ENCODE results near the gene RPA1.

DNA sequence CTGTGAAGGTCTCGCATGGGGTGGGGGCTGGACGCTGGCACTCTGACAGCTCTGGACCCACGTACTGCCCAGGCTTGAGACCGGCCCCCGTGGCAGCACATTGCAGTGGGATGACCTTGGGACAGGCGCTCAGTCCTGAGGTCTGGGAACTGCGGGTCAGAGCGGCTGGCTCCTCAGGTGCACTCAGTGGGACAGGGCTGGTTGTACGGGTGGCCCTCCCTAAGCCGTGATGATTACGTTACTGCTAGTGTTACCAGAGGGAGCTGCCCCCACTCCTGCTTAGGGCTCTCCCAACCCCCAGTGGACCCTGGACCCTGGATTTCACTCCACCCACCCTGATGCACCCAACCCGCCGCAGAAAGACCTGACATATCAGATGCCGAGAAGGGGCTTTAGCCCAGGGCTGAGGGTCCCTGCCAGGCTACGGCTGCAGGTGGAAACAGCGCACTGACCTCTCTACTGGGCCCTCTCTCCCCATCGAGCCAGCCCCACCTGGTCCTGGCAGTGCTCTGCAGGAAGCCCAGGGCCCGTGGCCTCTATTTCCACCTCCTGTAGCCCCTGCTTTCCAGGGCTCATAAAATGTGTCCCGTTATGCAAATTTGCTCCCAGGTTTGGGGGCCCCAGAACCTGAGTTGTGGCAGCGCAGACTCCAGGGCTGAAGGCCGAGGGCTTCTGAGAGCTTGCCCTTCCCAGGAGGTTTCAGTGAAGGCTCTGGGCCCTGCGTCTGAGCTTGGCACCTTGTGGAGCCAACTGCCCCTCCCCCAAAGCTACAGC, 118.1 kb downstream of the RPA1 start:
- TF ChIP-seq CTCF (IDR thresholded peaks at IDR 0.05) (no peak), POLR2A (IDR thresholded peaks at IDR 0.05) (no peak), EP300 (IDR thresholded peaks at IDR 0.05) (no peak)
